ENCODE results near the gene COL25A1.
"Not testable (repeated sequence)": the region's sequence is repeated elsewhere in the genome, so short reads cannot be mapped to it uniquely, and the experiment has no call there.

Gene COL25A1

GRCh38 chr4:108947526-108947925 is 354.9 kb downstream of the COL25A1 start:
- DNase-seq = no peak

GRCh38 chr4:108946237-108946636 is 356.2 kb downstream of the COL25A1 start:
- DNase-seq = no peak

DNA sequence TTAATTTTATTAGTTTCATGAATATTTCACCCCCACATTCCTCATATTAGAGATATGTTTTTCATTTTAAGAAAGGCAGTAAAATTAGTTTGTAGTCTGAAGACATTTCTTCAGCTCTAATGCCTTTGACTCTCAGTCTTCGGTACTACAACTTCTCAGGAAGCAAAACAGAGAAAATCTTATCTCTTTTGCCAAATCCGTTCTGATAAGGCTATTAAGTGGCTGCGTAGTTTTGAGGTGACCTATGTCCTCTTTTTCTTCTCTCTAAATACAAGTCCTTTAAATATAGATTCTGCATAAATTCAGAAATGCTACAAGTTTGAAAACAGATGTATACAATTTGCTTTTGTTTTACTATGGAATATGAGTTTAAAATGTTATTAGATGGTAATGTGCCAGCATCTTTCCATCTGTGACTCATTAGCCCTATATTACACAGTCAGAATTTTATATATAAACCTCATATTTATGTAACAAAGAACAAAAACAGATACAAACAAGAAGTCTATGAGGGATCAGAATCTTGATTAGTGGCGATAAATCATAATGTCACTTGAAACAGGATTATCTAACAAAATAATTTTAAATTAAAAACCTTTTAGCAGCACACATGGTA is 358.4 kb downstream of the COL25A1 start:
- peak; percentile 12 for DNase-seq

DNA sequence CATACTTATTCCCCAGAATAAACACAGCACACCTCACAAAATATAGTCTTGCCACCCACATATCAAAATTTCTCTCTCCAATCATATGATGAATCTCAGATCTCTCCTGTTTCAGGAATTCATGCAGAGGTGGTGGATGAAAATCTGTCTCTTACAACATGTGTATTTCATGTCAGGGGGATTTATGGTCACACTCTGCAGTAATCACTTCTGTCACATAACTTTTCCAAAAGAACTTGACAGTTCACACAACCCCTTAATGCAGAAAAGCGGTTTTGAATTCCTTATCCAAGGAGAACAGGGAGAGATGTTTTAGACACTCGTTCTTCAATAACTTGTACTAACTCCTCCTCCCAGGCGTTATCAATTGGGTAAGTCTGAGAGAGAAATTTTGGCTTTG is 359.1 kb downstream of the COL25A1 start:
- DNase-seq = no peak

- no peak for DNase-seq
These were observed 360.5 kb downstream of the COL25A1 start for GRCh38 chr4:108941904-108942430.

DNA sequence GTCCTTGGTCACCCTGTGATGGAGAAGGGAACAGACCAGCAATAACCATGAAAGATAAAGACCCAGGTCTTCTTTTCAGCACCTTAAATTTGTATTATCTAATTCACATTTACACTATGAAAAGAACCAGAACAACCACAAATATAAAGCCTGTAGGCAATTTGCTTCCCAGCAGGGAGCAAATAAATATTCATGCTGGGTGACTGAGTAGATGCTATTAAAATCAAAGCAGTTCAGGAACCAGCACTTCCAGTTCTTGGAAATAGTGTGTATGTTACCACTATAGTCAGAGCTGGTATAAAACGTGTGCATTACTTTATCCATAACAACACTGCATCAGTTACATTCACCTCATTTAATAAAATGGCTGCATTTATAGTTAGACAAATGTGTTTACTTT is 361.8 kb downstream of the COL25A1 start:
- DNase-seq = no peak

DNA sequence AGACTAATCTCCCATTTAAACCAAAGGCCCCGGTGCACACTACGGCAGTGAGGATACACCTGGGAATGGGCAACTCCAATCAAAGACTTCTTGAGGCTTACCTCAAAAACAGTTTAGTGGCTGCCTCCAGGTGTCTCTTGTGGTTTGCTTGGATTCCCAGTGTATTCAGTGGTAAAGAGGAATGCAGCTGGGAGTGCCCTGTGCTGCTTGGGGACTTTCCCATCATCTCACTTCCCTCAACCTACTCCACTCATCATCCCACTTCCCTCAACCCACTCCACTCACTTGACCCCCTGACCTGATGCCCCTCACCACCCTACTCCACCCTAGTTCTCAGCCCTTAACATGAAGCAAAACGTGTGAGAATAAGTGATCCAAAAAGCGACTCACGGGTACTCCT is 362.3 kb downstream of the COL25A1 start:
- DNase-seq = no peak

DNA sequence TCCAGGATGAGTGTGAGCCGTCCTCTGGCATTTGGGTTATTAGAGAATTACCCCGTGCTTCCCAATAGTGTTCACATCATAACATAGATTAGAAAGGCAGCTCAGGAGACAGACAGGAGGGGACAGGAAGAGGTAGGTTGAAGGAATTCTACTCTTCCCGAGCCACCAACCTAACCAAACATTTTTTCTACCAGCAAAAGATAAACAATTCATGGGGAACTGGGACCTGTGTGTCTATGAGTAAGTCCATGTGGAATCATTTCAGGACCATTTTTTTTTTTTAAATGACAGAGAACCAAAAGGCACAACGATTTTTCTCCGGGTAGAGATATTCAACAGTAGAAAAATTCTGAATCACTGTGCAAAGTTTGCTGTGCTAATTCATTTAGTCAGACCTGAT is 365.4 kb downstream of the COL25A1 start:
- DNase-seq = peak; percentile 70

DNA sequence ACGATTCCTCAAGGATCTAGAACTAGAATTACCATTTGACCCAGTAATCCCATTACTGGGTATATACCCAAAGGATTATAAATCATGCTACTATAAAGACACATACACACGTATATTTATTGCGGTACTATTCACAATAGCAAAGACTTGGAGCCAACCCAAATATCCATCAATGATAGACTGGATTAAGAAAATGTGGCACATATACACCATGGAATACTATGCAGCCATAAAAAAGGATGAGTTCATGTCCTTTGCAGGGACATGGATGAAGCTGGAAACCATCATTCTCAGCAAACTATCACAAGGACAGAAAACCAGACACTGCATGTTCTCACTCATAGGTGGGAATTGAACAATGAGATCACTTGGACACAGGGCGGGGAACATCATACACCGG is 368.5 kb downstream of the COL25A1 start:
- not testable (repeated sequence) for DNase-seq

GRCh38 chr4:108933046-108933445 is 369.4 kb downstream of the COL25A1 start:
- DNase-seq = no peak

DNA sequence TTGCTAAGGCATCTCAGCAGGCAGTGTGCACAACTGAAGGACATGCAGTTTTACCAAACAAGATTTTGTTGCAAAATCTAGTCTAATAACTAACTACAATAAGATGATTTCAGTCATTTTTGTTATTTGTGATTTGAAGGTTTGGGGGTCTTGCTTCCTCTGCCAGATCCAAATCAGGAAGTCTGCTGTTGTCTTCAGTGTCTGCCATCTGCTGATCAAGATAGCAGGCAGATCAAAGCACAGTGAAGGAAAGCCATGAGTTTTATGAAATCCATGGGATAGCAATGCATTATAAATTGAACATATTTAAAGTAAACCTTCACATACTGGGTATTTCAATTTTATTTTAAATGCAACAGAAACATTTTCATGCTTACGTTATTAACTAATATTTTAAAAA is 370.5 kb downstream of the COL25A1 start:
- DNase-seq = no peak

- DNase-seq = no peak
These were observed 372.3 kb downstream of the COL25A1 start for GRCh38 chr4:108930186-108930585.

DNA sequence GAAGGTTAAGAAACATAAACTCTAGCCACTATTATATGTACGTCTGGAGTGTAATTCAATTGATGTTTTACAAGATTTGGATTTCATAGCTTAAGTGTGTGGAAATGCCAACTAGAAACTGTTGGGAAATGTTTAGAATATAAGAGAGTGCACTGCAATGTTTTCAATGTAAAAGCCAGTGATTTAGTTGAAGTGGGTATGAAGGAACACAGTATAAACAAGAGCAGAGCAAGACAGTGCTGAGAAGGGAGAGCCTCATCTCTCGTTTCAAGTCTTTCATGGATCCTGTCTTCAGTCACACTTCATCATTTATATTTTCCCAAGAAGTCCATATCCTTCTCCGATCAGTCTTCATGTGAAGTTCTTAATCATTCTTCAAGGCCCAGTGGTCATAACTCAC is 375.7 kb downstream of the COL25A1 start:
- no peak for DNase-seq

GRCh38 chr4:108926061-108926460 is 376.4 kb downstream of the COL25A1 start:
- peak; percentile 12 for DNase-seq

DNA sequence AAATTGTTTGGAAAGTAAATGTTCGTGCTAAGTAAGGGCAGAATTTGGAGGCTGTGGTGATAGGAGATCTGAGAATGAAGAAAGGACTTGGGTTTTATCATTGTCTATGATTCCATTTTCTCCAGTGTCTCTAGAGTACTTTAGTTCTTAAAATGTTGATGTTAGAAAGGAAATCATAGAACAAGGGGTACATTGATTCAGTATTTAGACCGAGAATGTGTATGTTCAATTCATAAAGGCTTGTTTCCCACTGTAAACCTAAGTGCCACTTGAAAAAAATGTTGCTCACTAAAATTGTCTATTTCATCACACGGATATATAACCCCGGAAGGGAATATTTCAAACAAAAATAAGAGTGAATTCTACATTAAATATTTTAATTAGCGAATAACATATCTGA is 380.3 kb downstream of the COL25A1 start:
- DNase-seq = no peak

- DNase-seq = no peak
These were observed 381.9 kb downstream of the COL25A1 start for GRCh38 chr4:108920395-108921087.

DNA sequence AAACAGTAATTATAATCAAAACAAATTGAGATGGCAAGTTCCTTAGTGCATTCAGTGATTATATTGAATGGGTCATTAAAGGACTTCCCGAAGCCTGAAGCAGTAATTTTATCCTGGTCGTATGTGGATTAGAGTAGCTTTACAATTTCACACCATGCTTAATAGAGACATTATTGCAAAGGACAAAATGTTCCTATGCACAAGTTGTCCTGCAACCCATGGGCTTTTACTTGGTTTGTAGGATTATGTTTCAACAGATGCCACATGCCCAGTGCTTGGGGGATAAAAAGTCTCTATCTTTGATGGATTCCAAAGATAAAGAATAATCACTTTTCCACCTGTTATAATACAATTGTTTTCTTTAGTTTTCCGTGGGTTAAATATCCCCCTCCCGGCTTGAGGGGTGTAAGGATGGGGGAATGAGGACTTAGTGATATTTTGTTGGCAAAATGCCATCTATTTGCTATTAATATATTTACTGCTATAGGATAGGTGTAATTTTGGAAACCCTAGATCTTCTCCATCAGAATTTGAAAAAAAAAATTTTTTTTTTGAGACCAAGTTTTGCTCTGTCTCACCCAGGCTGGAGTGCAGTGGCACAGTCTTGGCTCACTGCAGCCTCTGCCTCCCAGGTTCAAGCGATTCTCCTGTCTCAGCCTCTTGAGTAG is 383.1 kb downstream of the COL25A1 start:
- DNase-seq = no peak

DNA sequence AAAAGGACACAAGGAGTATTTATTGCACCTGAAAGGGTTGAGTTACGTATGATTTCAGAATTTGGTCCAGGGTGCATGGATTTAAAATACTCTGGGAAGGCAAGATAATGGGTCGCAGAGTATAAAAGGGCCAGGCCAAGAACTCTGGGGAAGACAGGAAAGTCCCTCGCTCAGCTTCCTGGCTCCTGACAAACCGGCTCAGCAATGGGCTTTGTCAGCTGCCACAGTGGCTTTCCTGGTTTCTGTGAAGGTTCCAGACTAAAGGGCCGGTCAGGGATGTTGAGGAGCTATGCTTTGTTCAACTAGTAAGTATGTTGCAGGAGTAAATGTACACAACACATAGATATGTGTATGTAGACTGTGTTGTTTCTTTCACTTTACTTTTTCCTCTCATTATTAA is 385.2 kb downstream of the COL25A1 start:
- no peak for DNase-seq

DNA sequence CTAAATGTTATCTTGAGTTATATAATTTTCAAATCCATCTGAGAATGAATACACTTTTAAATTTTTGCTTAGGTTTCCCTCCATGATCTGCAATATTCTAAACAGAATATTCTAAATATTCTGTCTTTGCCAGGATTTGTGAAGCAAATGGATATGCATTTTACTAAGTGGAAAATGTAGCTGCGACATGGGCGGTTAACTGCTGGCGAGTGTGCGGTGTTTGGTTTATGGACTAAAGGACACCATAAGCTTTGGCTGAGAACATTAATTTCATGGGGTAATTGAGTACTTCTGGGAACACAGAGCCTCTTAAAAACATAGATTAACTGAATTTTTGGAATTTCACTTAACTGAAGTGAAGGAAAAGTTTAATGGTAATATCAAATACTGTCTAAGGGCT is 385.8 kb downstream of the COL25A1 start:
- DNase-seq = no peak

DNA sequence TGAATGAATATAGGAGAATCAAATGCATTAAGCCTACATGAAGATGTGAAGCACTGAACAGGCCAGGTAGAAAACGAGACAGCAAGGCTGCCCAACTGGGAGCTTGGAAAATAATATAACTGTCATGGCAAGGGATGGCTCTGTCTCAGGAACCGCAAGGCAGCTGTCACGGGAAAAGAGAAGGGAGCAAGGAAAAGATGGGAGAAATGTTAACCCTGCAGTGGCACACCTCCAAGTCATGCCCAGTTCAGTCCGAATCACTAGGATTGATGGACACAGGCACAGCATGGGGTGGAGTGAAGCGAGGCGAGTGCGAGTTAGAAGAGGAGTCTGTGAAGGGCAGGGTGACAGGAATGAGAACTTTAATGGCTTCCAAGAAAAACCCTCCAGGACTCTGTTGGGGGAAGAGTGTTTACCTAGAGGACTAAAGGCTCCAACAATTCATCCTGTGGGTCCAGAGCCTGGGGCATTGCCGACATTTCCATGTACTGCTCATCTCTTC is 395.5 kb downstream of the COL25A1 start:
- DNase-seq = no peak

DNA sequence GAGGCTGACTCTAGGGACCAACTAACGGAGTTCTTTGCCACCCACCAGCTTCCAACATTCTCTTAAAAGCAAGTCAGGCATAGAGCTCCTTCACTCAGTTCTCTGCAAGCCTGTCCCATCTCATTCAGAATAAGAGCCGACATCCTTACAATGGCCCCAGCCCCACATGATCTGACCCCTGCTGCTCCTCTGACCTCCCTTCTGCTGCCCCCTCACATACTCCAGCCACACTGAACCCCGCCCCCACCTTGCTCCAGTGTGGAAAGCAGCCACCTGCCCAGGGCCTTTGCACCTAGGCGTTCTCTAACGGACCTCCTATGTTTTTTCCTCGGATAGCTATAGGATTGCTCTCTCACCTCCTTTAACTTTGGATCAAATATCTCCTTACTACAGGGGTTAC is 396.5 kb downstream of the COL25A1 start:
- DNase-seq = no peak

- DNase-seq = no peak
These were observed 398.8 kb downstream of the COL25A1 start for GRCh38 chr4:108903464-108904221.

DNA sequence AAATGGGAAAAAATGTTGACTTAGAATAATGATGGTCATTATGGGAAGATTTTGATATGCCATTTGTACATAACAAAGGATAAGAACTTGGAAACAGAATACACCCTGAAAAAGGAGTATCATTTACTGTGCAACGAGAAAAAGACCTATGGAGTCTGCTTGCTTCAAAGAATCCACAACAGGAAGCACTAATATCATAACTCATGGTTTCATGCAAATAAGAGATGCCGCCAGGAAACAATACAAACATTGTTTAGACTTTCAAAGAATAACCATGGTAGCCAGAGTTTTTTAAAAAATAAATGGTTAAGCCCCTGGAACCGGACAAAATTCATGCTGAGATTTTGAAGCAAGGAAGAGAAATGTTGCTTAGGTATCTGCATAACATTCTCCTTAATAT is 399.7 kb downstream of the COL25A1 start:
- no peak for DNase-seq

All from fibroblast of skin of back (primary cell).